Embryonic facial prominence (tissue), 1 donor: ENCODE data around the gene FAM153A.
"Not testable (repeated sequence)": the region's sequence is repeated elsewhere in the genome, so short reads cannot be mapped to it uniquely, and the experiment has no call there.

ENCODE experiments used
- DNase-seq: peaks from one replicate; pipeline ENCODE4 v3.0.0-alpha.2; 2016; ENCODE audit errors: extremely low spot score

FAM153A gene

GRCh38 chr5:177782792-177783633, at the start of gene FAM153A:
TSS of gene FAM153A (minus strand) at chr5:177782899.
- not testable (repeated sequence) for DNase-seq

DNA sequence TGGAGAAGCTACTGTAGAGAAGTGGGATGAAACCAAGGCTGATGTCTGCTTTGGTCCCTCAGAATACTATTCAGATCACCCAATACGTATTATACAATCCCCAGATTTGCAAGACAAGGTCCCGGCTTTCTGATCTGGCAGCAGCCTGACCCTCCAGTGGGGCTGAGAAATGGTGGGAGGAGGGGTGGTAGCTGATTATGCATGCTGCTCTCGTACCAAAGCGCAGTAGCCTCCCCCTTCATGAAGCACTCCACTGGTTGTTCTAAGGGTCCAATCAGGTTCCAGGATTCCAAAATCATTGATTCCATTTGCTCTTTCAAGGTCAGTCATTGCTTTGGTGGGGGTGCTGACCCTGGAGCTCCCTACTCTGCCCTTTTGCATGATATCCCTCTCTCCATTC, 49.6 kb upstream of the FAM153A start:
- not testable (repeated sequence) for DNase-seq

DNA sequence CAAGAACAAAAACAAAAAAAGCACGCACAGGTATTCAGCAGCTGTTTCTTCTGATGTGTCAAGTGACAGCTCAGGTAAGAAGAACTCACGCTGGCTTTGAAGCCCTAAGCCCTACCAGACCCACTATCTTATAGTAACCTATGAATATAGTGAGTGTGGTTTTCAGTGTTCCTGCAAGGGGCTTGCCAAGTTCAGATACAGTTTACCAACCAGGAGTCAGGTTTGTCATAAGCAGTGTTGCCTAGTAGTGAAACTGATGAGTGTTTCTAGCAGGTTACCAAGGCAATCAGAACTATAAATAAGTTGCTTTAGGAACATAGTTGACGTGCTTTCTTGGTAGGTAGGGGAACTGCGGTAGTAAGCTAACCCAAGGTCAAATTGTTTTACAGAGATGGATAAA, 43.4 kb upstream of the FAM153A start:
- not testable (repeated sequence) for DNase-seq

- DNase-seq = not testable (repeated sequence)
Observed at GRCh38 chr5:177824776-177825175, 42.1 kb upstream of the FAM153A start.

DNA sequence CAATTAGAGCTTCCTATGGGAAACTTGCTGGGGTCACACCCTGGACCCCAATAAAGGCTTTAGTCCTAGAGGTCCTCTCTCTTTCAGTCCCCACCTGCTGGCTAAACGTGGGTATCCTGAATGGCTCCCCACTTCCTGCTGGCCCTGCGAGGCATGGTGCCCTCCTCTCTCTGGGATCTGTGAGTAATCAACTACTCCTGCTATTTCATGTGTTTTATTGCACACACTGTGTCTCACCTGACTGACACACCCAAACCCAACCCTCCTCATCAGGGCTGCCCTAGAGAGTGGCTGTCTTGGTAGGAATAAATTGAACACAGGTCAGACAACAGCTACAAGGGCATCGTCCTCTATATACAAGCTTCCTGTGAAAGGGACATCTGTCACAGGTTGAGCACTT, 39.8 kb upstream of the FAM153A start:
- not testable (repeated sequence) for DNase-seq

- not testable (repeated sequence) for DNase-seq
Observed at GRCh38 chr5:177819664-177820063, 37.0 kb upstream of the FAM153A start.

- DNase-seq = not testable (repeated sequence)
Observed at GRCh38 chr5:177812814-177813425, 30.2 kb upstream of the FAM153A start.

DNA sequence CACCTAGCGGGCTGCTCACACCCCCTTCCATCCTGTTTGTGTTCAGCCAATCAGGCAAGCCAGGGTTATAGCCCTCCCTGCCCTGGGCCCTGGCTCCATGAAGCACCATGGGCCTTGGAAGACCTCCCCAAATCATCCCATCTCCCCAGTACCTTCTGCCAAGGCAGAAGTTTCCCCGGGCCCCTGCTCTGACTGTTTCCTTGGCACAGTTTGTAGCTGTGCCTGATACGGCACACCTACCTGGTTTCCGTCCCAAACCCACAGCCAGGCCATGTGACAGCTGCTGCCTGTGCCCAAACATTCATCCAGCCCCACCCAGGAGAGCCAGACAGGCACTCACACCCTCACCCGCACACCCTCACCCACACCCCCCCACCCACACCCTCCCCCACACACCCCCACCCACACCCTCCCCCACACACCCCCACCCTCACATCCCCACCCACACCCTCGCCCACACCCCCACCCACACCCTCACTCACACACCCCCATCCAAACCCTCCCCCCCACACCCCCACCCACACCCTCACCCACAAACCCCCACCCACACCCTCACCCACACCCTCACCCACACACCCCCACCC, 29.6 kb upstream of the FAM153A start:
- DNase-seq = not testable (repeated sequence)

- not testable (repeated sequence) for DNase-seq
Observed at GRCh38 chr5:177809209-177809913, 26.7 kb upstream of the FAM153A start.

GRCh38 chr5:177808420-177808819, 25.7 kb upstream of the FAM153A start:
- DNase-seq = not testable (repeated sequence)

- DNase-seq = not testable (repeated sequence)
Observed at GRCh38 chr5:177807265-177807664, 24.6 kb upstream of the FAM153A start.

DNA sequence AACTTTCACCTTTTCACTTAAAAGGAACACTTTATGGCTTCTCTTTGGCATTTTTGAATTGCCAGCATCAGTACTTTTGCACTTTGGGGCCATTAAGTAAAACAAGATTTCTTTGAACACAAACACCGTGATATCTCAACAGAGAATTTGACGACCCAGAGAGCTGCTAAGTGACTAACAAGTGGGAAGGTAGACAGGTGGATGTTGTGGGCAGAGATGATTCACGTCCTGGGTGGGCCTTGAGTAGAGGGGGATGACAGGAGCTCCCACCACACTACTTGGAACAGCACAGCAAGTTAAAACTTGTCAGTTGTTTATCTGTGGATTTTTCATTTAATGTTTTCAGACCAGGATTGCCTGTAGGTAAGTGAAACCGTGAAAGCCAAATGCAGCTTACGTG, 18.7 kb upstream of the FAM153A start:
- not testable (repeated sequence) for DNase-seq

- not testable (repeated sequence) for DNase-seq
Observed at GRCh38 chr5:177798237-177798840, 15.6 kb upstream of the FAM153A start.

- DNase-seq = not testable (repeated sequence)
Observed at GRCh38 chr5:177793272-177793671, 10.6 kb upstream of the FAM153A start.

GRCh38 chr5:177791649-177792048, 8.9 kb upstream of the FAM153A start:
- not testable (repeated sequence) for DNase-seq

DNA sequence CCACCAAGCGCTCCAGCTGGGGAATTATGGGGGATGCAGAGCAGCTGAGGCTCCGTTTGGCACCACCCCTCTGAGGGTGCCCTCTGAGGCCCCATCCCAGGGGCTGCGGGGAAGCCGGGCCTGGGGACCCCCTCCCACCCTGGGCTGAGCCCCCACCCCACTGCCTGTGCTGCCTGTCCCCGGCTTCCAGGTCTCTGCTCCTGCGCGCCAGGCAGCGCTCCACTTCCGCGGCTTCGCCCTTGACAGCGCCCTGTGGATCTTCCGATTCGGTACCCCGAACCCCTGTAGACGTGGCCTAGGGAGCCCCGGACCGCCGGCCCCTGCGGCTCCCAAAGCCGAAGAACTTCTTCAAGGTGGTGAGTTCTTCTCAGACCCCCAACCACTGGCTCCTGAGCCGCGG, 530 bp downstream of the FAM153A start:
- not testable (repeated sequence) for DNase-seq

GRCh38 chr5:177771206-177771605, 11.5 kb downstream of the FAM153A start:
- not testable (repeated sequence) for DNase-seq

GRCh38 chr5:177770646-177771045, 12.1 kb downstream of the FAM153A start:
- not testable (repeated sequence) for DNase-seq

DNA sequence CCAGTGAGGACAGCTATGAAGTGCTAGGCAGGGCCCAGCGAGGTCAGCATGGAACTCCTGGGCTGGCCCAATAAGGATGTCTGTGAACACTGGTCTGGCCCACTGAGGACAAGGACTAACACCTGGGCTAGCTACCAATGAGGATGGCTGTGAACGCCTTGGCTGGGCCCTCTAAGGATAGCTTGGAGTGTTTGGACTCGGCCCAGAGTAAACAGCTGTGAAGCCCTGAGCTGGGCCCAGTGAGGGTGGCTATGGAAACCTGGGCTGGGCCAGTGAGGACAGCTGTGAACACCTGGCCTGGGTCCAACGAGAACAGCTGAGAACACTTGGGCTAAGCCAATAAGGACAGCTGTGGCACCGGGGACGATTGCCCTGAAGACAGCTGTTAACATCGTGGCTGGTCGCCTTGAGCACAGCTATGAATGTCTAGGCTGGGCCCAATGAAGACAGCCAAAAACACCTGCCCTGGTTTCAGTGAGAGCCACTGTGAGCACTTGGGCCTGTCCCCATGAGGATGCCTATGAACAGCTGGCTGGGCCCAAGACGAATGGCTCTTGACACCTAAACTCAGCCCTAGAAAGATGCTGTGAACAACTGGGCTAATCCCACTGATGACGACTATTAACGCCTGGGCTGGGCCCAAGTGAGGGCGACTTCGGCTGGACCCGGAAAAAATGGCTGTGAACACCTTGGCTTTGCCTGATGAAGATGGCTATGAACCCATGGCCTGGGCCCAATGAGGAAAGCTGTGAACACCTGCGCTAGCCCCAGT, 18.8 kb downstream of the FAM153A start:
- not testable (repeated sequence) for DNase-seq

DNA sequence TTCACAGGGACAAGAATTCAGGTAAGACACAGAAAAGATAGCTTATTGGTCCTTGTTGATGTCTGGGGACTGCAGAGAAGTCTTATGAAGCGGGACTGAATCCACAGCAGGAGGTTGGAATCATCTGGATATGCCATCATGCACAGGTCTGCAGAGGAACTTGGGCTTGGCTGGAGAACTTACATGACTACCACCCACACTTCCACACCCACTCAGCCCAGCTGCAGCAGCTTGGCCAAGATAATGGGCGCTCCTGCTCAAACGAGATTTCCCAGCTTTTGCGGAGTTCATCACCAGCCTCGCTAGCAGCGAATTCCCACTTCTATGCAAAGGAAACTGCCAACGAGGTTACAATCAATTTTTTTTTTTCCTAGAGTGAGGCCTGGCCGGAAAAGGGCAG, 21.7 kb downstream of the FAM153A start:
- DNase-seq = not testable (repeated sequence)

GRCh38 chr5:177747354-177747753, 35.3 kb downstream of the FAM153A start:
- not testable (repeated sequence) for DNase-seq
